RWPE2 (cell line): ENCODE data around the gene DNAJC17.

Source experiments
- ATAC-seq: fragments of 200-7000 bp; cut with Tn5 transposase; 3 replicates; pipeline ENCODE4 v1.9.1; 2021; ENCODE audit warnings: low read depth
- DNase-seq: peaks from one replicate; pipeline ENCODE4 v3.0.0-alpha.2; 2020; ENCODE audit warnings: low spot score
- H3K27ac ChIP-seq: fragments of 450-650 bp; 2 replicates; pipeline ENCODE4 v1.5.1; 2017; ENCODE audit warnings: mild to moderate bottlenecking; ENCODE audit not compliant: poor library complexity, severe bottlenecking
- H3K27me3 ChIP-seq: fragments of 250-450 bp; sonication (Bioruptor Pico); 2 replicates; pipeline ENCODE4 v1.5.1; 2021; ENCODE audit warnings: mild to moderate bottlenecking, moderate library complexity; ENCODE audit not compliant: insufficient read depth, poor library complexity, severe bottlenecking
- H3K36me3 ChIP-seq: fragments of 250-450 bp; sonication (Bioruptor Pico); 2 replicates; pipeline ENCODE4 v1.5.1; 2020; ENCODE audit warnings: low read depth, mild to moderate bottlenecking, moderate library complexity
- H3K4me1 ChIP-seq: fragments of 250-450 bp; sonication (Bioruptor Pico); 2 replicates; pipeline ENCODE4 v1.5.1; 2021; ENCODE audit warnings: mild to moderate bottlenecking, moderate library complexity; ENCODE audit not compliant: insufficient read depth, poor library complexity, severe bottlenecking
- H3K4me3 ChIP-seq: fragments of 250-450 bp; sonication (Bioruptor Pico); 2 replicates; pipeline ENCODE4 v1.5.1; 2021; ENCODE audit warnings: mild to moderate bottlenecking, moderate library complexity; ENCODE audit not compliant: severe bottlenecking
- H3K9me3 ChIP-seq: fragments of 250-450 bp; sonication (Bioruptor Pico); 2 replicates; pipeline ENCODE4 v1.5.1; 2021; ENCODE audit warnings: mild to moderate bottlenecking, moderate library complexity; ENCODE audit not compliant: severe bottlenecking
- TF ChIP-seq, protein P1 (sequence below): fragments of 450-650 bp; IDR thresholded peaks from one replicate; pipeline ENCODE4 v1.5.1; 2017; ENCODE audit warnings: mild to moderate bottlenecking, moderate library complexity; ENCODE audit not compliant: poor library complexity, severe bottlenecking

DNAJC17 gene

DNA sequence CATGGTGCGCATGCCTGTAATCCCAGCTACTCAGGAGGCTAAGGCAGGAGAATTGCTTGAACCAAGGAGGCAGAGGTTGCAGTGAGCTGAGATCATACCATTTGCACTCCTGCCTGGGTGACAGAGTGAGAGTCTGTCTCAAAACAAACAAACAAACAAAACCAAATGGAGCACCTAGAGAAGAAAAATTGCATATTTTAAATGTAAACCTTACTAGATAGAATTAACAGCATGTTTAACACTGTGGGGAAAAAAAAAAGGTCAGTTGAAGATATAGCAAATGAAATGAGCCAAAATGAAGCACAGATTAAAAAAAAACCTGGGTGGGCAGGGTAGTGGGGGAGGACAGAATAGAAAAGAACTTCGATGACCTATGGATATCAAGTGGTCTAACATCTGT, 13.9 kb upstream of the DNAJC17 start:
- ATAC-seq: no peak
- H3K9me3 ChIP-seq: no peaks in the 10 kb centered on the region

DNA sequence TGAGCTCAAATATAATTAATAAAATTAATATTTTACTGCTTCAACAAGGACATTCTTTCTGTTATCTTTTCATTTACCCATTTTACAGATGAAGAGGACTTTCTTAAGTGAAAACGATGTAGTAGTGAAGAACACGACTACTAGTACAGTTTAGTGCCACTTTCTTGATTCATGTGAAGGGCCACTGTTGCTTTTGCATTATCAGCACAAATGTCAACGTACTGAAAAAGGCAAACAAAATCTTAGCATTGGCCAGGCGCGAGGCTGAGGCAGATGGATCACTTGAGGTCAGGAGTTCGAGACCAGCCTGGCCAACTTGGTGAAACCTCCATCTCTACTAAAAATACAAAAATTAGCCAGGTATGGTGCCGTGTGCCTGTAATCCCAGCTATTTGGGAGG, 11.8 kb upstream of the DNAJC17 start:
- DNase-seq (no peak), ATAC-seq (no peak)
- TF ChIP-seq, protein P1, sequence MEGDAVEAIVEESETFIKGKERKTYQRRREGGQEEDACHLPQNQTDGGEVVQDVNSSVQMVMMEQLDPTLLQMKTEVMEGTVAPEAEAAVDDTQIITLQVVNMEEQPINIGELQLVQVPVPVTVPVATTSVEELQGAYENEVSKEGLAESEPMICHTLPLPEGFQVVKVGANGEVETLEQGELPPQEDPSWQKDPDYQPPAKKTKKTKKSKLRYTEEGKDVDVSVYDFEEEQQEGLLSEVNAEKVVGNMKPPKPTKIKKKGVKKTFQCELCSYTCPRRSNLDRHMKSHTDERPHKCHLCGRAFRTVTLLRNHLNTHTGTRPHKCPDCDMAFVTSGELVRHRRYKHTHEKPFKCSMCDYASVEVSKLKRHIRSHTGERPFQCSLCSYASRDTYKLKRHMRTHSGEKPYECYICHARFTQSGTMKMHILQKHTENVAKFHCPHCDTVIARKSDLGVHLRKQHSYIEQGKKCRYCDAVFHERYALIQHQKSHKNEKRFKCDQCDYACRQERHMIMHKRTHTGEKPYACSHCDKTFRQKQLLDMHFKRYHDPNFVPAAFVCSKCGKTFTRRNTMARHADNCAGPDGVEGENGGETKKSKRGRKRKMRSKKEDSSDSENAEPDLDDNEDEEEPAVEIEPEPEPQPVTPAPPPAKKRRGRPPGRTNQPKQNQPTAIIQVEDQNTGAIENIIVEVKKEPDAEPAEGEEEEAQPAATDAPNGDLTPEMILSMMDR: no peak
- Histone ChIP-seq H3K27me3 (no peaks in the 10 kb centered on the region), H3K36me3 (no peaks in the 10 kb centered on the region; the same call in none of the 2 replicates), H3K9me3 (no peaks in the 10 kb centered on the region), H3K4me3 (no peak overlapping the region), H3K4me1 (peaks cover 10% of the 10 kb centered on the region), H3K27ac (no peak overlapping the region)

More for the DNA sequence above, 13.9 kb upstream of the DNAJC17 start:
- H3K4me3 ChIP-seq: no peak overlapping the region
- no peak for DNase-seq
- no peak overlapping the region for H3K27ac ChIP-seq
- TF ChIP-seq, protein P1: no peak
- H3K27me3 ChIP-seq: no peaks in the 10 kb centered on the region
- peaks cover 24% of the 10 kb centered on the region for H3K4me1 ChIP-seq
- H3K36me3 ChIP-seq: no peaks in the 10 kb centered on the region

DNA sequence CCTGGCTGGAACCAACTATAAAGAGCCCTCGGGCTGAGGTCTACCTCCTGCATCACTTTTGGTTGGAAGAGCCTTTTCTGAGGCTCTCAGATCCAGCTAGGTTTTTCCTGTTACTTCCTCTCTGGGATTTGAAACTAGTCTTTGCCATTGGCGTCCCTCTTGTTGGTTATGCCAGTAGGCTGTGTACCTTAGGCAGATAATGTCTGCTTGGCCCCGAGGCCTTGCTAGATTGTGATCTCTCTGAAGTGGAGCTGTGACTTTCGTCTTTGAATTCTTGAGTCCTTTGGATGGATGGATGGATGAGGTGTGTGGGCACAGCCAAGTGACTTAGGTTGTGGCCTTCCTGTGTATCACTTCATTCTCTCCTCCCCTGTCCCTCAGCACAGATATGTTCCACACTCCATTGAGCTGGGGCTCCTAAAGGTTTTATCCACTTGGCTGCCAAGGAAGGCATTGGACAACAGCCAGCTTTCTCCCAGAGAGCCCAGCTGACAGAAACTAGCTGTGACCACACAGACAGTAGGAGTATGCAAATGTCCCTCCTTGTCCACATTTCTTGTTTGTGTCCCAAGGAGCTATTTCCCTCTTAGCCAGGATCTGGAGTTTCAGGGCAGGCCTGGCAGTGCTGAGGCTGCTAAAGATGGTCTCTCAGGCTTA, 7.9 kb upstream of the DNAJC17 start:
- DNase-seq (no peak), ATAC-seq (no peak; the same call in 2 of the 3 replicates)
- Histone ChIP-seq H3K4me1 (no peaks in the 10 kb centered on the region), H3K36me3 (peaks cover 27% of the 10 kb centered on the region), H3K27me3 (no peaks in the 10 kb centered on the region), H3K4me3 (no peak overlapping the region), H3K9me3 (no peaks in the 10 kb centered on the region), H3K27ac (no peak overlapping the region)
- TF ChIP-seq, protein P1: no peak

DNA sequence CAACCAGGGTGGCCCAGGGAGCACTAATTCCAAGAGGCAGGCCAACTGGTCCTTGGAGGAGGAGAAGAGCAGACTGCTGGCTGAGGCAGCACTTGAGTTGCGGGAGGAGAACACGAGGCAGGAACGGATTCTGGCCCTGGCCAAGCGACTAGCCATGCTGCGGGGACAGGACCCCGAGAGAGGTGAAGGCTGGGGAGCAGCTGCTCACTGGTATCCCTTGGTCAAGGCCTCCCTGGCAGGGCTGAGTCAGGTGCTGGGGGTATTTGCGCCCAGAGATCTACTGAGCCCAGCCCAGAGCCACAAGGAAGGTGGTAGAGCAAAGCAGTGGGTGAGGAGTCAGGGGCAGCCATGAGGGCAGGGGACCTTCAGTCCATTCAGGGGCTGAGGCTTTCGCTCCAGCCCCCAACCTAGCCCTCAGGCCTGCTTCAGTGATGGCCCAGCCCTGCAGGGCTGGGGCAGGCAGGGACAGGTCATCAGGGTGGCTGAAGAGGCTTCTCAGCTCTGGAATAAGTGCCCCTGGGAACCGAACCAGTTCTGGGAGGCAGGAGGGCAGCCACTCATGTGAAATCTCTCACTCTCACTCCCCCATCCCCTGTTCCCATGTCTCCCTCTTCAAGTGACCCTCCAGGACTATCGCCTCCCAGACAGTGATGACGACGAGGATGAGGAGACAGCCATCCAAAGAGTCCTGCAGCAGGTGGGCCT, 5.6 kb upstream of the DNAJC17 start:
- Histone ChIP-seq H3K36me3 (peaks cover 27% of the 10 kb centered on the region), H3K9me3 (no peaks in the 10 kb centered on the region), H3K4me3 (no peak overlapping the region), H3K27me3 (no peaks in the 10 kb centered on the region), H3K4me1 (peaks cover 5% of the 10 kb centered on the region), H3K27ac (no peak overlapping the region)
- ATAC-seq (no peak), DNase-seq (no peak)
- TF ChIP-seq, protein P1: no peak

DNA sequence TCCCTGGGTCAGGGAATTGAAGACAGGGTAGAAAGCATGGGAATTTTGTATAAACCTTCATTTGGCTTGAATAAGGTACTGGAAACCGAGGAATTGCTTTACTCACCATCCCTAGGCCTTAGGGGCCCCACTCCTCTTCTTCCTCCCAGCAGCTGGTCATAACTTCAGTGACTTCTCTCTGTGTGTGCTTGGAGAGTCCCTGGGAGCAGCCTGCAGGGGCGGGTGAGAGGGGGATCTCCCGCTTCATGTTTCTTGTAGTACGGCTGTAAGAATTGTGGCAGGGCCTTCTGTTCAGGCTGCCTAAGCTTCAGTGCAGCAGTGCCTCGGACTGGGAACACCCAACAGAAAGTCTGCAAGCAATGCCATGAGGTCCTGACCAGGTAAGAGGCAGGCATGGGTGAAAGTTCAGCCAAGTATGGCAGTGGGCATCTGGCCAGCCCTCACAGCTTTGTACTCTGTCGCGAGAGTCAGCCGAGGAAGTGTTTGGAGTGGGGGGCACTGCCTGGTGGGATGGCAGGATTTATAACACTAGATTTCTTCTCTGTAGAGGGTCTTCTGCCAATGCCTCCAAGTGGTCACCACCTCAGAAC, 1.7 kb upstream of the DNAJC17 start:
- ATAC-seq: no peak
- no peak overlapping the region for H3K4me3 ChIP-seq

More for the DNA sequence above, 1.7 kb upstream of the DNAJC17 start:
- Histone ChIP-seq H3K4me1 (peaks cover 5% of the 10 kb centered on the region), H3K36me3 (peaks cover 27% of the 10 kb centered on the region), H3K9me3 (no peaks in the 10 kb centered on the region), H3K27me3 (no peaks in the 10 kb centered on the region), H3K27ac (peak overlapping the region; percentile 76)
- no peak for DNase-seq
- TF ChIP-seq, protein P1: no peak
